CD4-positive, alpha-beta T cell treated with Interleukin-4 for 1 hour (primary cell): ENCODE results near the gene DLX1.
"Not testable (repeated sequence)": the region's sequence is repeated elsewhere in the genome, so short reads cannot be mapped to it uniquely, and the experiment has no call there.

Experiments used
- DNase-seq, 2 donors: peaks; one replicate each; pipeline ENCODE4 v3.0.0-alpha.2; 2020 to 2022

DLX1 gene

GRCh38 chr2:172099472-172100079 is 14.3 kb downstream of the DLX1 start:
- DNase-seq = no peak

GRCh38 chr2:172100080-172100934 is 15.0 kb downstream of the DLX1 start:
- peak in 1 of 2 donors; percentile 14 for DNase-seq

- DNase-seq = peak in 1 of 2 donors; percentile 29
Observed at GRCh38 chr2:172100935-172101820, 15.9 kb downstream of the DLX1 start.

- DNase-seq = peak in 1 of 2 donors; percentile 46
Observed at GRCh38 chr2:172101821-172102390, 16.6 kb downstream of the DLX1 start.

- DNase-seq = peak; percentile 80 to 83
Observed at GRCh38 chr2:172102391-172103359, 17.4 kb downstream of the DLX1 start, which contains the start of gene DLX2. Gene DLX2 (minus strand): TSS chr2:172102900. CDS start chr2:172102538, 362 bp downstream.

GRCh38 chr2:172103471-172104272 is 18.4 kb downstream of the DLX1 start:
- peak; percentile 69 to 74 for DNase-seq

- peak in 1 of 2 donors; percentile 0 for DNase-seq
Observed at GRCh38 chr2:172105471-172106107, 20.3 kb downstream of the DLX1 start.

- DNase-seq = peak; percentile 44 to 52
Observed at GRCh38 chr2:172106108-172106961, 21.0 kb downstream of the DLX1 start.

GRCh38 chr2:172107690-172108586 is 22.6 kb downstream of the DLX1 start:
- DNase-seq = no peak

GRCh38 chr2:172108587-172108930 is 23.3 kb downstream of the DLX1 start:
- DNase-seq = no peak

GRCh38 chr2:172109256-172109987 is 24.1 kb downstream of the DLX1 start:
- DNase-seq = no peak

- no peak for DNase-seq
Observed at GRCh38 chr2:172109988-172110811, 24.9 kb downstream of the DLX1 start.

- DNase-seq = no peak
Observed at GRCh38 chr2:172113617-172114016, 28.3 kb downstream of the DLX1 start.

- DNase-seq = not testable (repeated sequence)
Observed at GRCh38 chr2:172114176-172114575, 28.9 kb downstream of the DLX1 start.

- DNase-seq = no peak
Observed at GRCh38 chr2:172114579-172114978, 29.3 kb downstream of the DLX1 start.

- DNase-seq = no peak
Observed at GRCh38 chr2:172116107-172116506, 30.8 kb downstream of the DLX1 start.
